AG09309 (cell line): ENCODE data around the gene PTPRM.

Source experiments
- DNase-seq: peaks from one replicate; pipeline ENCODE4 v3.0.0-alpha.2; 2010; ENCODE audit warnings: low read depth
- H3K4me3 ChIP-seq: 2 replicates; pipeline ENCODE4 v1.5.1; 2011; ENCODE audit warnings: mild to moderate bottlenecking, low read depth, low read length, moderate library complexity; ENCODE audit not compliant: control insufficient read depth
- CTCF ChIP-seq: IDR thresholded peaks from 2 replicates; pipeline ENCODE4 v1.5.1; 2011; ENCODE audit warnings: mild to moderate bottlenecking, low read depth, low read length, inconsistent platforms; ENCODE audit not compliant: insufficient read depth, control insufficient read depth; ENCODE audit errors: missing control alignments

The PTPRM gene

DNA sequence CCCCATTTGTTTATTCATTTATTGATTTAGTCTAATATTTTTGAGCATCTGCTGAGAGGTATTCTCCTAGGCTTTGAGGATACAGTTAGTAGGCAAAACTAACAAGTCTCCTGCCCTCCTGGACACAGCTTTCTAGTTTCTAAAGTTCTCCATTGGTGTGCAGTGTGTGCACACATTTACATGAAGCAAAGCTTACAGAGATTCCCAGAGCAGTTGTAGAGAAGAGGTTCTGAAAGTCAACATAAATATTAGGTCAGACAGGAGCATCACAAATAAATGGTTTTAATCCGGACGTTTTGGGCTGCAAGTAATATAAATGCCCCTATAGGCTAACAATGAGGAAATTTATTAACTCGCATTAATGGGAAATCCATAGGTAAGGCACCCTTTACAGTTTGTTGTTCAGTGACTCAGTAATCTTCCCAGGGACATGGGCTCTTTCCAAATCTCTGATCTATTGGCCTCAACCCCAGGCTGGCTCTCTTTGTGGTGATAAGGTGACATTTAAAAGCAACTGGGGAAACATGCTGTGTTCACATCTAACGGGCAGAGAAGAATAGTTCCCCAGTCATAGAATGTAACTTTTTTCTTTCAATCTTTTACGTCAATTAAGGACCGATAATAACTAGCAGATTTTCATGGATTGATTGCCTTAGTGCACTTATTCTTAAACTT is 407.2 kb downstream of the PTPRM start:
- TF ChIP-seq CTCF = no peak
- H3K4me3 ChIP-seq = no peak overlapping the region
- DNase-seq = no peak

- TF ChIP-seq CTCF = no peak
- no peak for DNase-seq
- no peak overlapping the region for H3K4me3 ChIP-seq
Measured at GRCh38 chr18:7977897-7978296, 410.8 kb downstream of the PTPRM start.

- DNase-seq = no peak
- H3K4me3 ChIP-seq = no peak overlapping the region
- no peak for TF ChIP-seq CTCF
Measured at GRCh38 chr18:7978834-7979233, 411.7 kb downstream of the PTPRM start.

GRCh38 chr18:7979714-7980113 is 412.6 kb downstream of the PTPRM start:
- no peak for TF ChIP-seq CTCF
- H3K4me3 ChIP-seq = no peak overlapping the region
- DNase-seq = no peak

DNA sequence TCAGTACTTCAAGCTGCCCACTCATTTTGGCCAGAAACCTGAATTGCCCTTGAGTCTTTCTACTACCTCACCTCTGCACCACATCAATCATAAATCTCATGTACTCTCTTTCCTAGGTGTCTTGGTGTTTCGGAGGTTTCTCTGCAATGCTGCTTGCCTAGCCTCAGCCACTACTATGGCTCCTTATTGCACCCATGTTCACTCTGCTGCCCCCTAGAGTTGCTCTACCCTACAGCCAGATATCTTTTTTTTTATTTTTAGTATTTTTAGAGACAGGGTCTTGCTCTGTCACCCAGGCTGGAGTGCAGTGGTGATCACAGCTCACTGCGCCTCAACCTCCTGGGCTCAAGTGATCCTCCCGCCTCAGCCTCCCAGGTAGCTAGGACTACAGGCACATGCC is 413.0 kb downstream of the PTPRM start:
- no peak for TF ChIP-seq CTCF
- H3K4me3 ChIP-seq = no peak overlapping the region
- no peak for DNase-seq

DNA sequence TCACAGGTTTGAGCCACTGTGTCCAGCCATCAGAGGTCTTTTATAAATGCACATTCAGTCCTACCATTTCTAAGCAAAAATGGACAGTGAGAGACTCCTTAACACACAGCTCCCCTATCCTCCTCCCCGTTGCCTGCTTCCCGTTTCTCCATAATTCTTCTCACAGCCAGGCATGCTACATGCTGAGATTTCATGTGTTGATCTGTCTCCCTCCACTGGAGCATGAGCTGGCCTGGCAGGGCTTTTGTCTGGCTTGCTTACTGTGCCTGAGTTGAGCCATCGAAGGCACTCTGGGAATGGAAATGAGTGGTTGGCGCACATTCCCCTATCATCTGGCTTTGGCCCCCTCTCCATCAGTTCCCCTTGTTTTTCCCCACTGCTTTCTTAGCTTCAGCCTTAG is 413.5 kb downstream of the PTPRM start:
- no peak overlapping the region for H3K4me3 ChIP-seq
- no peak for DNase-seq
- TF ChIP-seq CTCF = no peak
